PC-3 (cell line): ENCODE measurements around the gene HSPA9. TPM values are rescaled to one million over a fixed set of nuclear protein-coding genes. Genes with fewer than 3 reads are reported as not detected.

ENCODE experiments used
- ATAC-seq: fragments of 200-7000 bp; cut with Tn5 transposase; 2 replicates; pipeline ENCODE4 v1.9.1; 2020; ENCODE audit warnings: mild to moderate bottlenecking, moderate library complexity
- BruUV-seq: library from RNA; stranded (reverse); fragments of 400-500 nt; replicated peaks from 2 replicates; lab custom pipeline; 2021; lab: Mats Ljungman, UMichigan
- CTCF ChIA-PET: fragments of 300-600 bp; sonication (Branson Sonifier 250); formaldehyde crosslinking; loops from one replicate; lab custom pipeline; 2022; ENCODE audit warnings: antibody characterized with exemption; lab: Charles Lee
- POLR2A ChIA-PET: fragments of 300-600 bp; sonication (Branson Sonifier 250); formaldehyde crosslinking; loops from one replicate; lab custom pipeline; 2022; ENCODE audit warnings: antibody characterized with exemption; ENCODE audit not compliant: unreplicated experiment; lab: Charles Lee
- DNase-seq: peaks from one replicate; pipeline ENCODE4 v3.0.0-alpha.2; 2015
- H2AFZ ChIP-seq: fragments of 300-600 bp; sonication (generic); 2 replicates; pipeline ENCODE4 v1.6.0; 2016; ENCODE audit warnings: antibody characterized with exemption, low read length
- H3F3A ChIP-seq: fragments of 300-600 bp; sonication (generic); one replicate; pipeline ENCODE4 v1.6.0; 2017; ENCODE audit warnings: antibody characterized with exemption, low read length, control low read depth, mild to moderate bottlenecking; ENCODE audit not compliant: unreplicated experiment
- H3K27ac ChIP-seq: fragments of 300-600 bp; sonication (generic); 2 replicates; pipeline ENCODE4 v1.5.1; 2016; ENCODE audit warnings: mild to moderate bottlenecking, low read length
- H3K27me3 ChIP-seq: fragments of 300-600 bp; sonication (generic); 2 replicates; pipeline ENCODE4 v1.6.1; 2016; ENCODE audit warnings: low read length, mixed read lengths
- H3K36me3 ChIP-seq: fragments of 300-600 bp; sonication (generic); 2 replicates; pipeline ENCODE4 v1.6.1; 2016; ENCODE audit warnings: low read depth, mixed run types, low read length, mixed read lengths
- H3K4me1 ChIP-seq: fragments of 300-600 bp; sonication (generic); 2 replicates; pipeline ENCODE4 v1.5.1; 2016; ENCODE audit warnings: low read length; ENCODE audit not compliant: insufficient read depth
- H3K4me2 ChIP-seq: fragments of 300-600 bp; sonication (generic); 2 replicates; pipeline ENCODE4 v1.6.0; 2016; ENCODE audit warnings: low read length
- H3K4me3 ChIP-seq: fragments of 300-600 bp; sonication (generic); 2 replicates; pipeline ENCODE4 v1.5.1; 2016; ENCODE audit warnings: mild to moderate bottlenecking, low read length, mixed read lengths
- H3K79me2 ChIP-seq: fragments of 300-600 bp; sonication (generic); 2 replicates; pipeline ENCODE4 v1.6.1; 2017; ENCODE audit warnings: low read length, mixed read lengths
- H3K9ac ChIP-seq: fragments of 300-600 bp; sonication (generic); 2 replicates; pipeline ENCODE4 v1.6.0; 2016; ENCODE audit warnings: mild to moderate bottlenecking, low read length
- H3K9me2 ChIP-seq: fragments of 300-600 bp; sonication (generic); replicated peaks from 2 replicates; pipeline ENCODE4 v1.6.1; 2016; ENCODE audit warnings: mixed run types, low read length, mixed read lengths
- H3K9me3 ChIP-seq: fragments of 300-600 bp; sonication (generic); 2 replicates; pipeline ENCODE4 v1.6.1; 2016; ENCODE audit warnings: low read length, mixed read lengths
- H4K20me1 ChIP-seq: fragments of 300-600 bp; sonication (generic); 2 replicates; pipeline ENCODE4 v1.6.1; 2016; ENCODE audit warnings: low read length, mixed read lengths
- CTCF ChIP-seq: fragments of 300-600 bp; sonication (generic); conservative IDR thresholded peaks from 2 replicates; pipeline ENCODE4 v1.5.1; 2017; ENCODE audit warnings: antibody characterized with exemption, low read depth, mild to moderate bottlenecking, low read length
- EZH2 ChIP-seq: fragments of 300-600 bp; sonication (generic); IDR thresholded peaks from one replicate; pipeline ENCODE4 v1.6.1; 2017; ENCODE audit warnings: antibody characterized with exemption, mild to moderate bottlenecking, low read length; ENCODE audit not compliant: unreplicated experiment
- EZH2phosphoT487 ChIP-seq: fragments of 300-600 bp; sonication (generic); IDR thresholded peaks from 2 replicates; pipeline ENCODE4 v1.6.1; 2018; ENCODE audit warnings: mild to moderate bottlenecking, antibody characterized with exemption, low read length, borderline replicate concordance
- intact Hi-C: fragments of 100-400 bp; cut with micrococcal nuclease; formaldehyde crosslinking; loops from 2 replicates; pipeline ENCODE4 v1.9.0; 2023
- total RNA-seq: library from RNA; depleted of rRNA; stranded (reverse); fragments of >200 nt; gene quantifications from 2 replicates; pipeline ENCODE4 v1.2.3, GENCODE V29; 2014

The HSPA9 gene
- total RNA-seq, 1 experiment from 2014 or later: 432 TPM

GRCh38 chr5:138523406-138523805 is 51.8 kb downstream of the HSPA9 start:
- Histone ChIP-seq H3K9me2 (no peaks in the 10 kb centered on the region), H4K20me1 (0 out of 2 replicates have a peak, but pooled peaks cover 16% of the 10 kb centered on the region), H3K9me3 (no peaks in the 10 kb centered on the region), H3K4me3 (no peak overlapping the region), H3K27ac (no peak overlapping the region), H2AFZ (no peak overlapping the region), H3K79me2 (peaks cover 89% of the 10 kb centered on the region), H3K4me2 (no peak overlapping the region), H3K27me3 (no peaks in the 10 kb centered on the region), H3F3A (no peaks in the 10 kb centered on the region), H3K9ac (no peak overlapping the region), H3K4me1 (no peaks in the 10 kb centered on the region), H3K36me3 (peaks cover 6% of the 10 kb centered on the region; the same call in 1 of the 2 replicates)
- intact Hi-C loops: no loop called here
- no TSS peak for BruUV-seq
- ChIA-PET POLR2A (no interaction called here), CTCF (no interaction called here)
- DNase-seq: no peak
- TF ChIP-seq EZH2phosphoT487 (no peak), EZH2 (no peak), CTCF (no peak)
- ATAC-seq: no peak

GRCh38 chr5:138520971-138521370 is 54.2 kb downstream of the HSPA9 start:
- Histone ChIP-seq H3K36me3 (peaks cover 23% of the 10 kb centered on the region), H3K27ac (no peak overlapping the region)
- no peak for TF ChIP-seq EZH2phosphoT487
- TF ChIP-seq EZH2: no peak
- TF ChIP-seq CTCF: no peak

GRCh38 chr5:138517437-138517836 is 57.8 kb downstream of the HSPA9 start:
- H3K36me3 ChIP-seq: peaks cover 49% of the 10 kb centered on the region
- CTCF ChIA-PET: no interaction called here
- BruUV-seq: no TSS peak
- DNase-seq (no peak), ATAC-seq (no peak)
- H3K4me2 ChIP-seq: no peak overlapping the region
- no peaks in the 10 kb centered on the region for H3F3A ChIP-seq
- POLR2A ChIA-PET: interaction anchor here (0.7 kb wide), 1 partner anchor 736 kb away, joined by 7 read pairs; no protein-coding TSS in a partner anchor
- peaks cover 39% of the 10 kb centered on the region for H3K79me2 ChIP-seq
- H3K4me3 ChIP-seq: no peak overlapping the region
- no peaks in the 10 kb centered on the region for H3K9me3 ChIP-seq
- no peaks in the 10 kb centered on the region for H3K9me2 ChIP-seq
- TF ChIP-seq CTCF (no peak), EZH2 (no peak), EZH2phosphoT487 (no peak)
- no peak overlapping the region for H2AFZ ChIP-seq
- no peaks in the 10 kb centered on the region for H3K4me1 ChIP-seq
- no peak overlapping the region for H3K27ac ChIP-seq
- H4K20me1 ChIP-seq: 0 out of 2 replicates have a peak, but pooled peaks cover 13% of the 10 kb centered on the region
- H3K27me3 ChIP-seq: no peaks in the 10 kb centered on the region
- intact Hi-C loops: no loop called here
- H3K9ac ChIP-seq: no peak overlapping the region

More at GRCh38 chr5:138520971-138521370, 54.2 kb downstream of the HSPA9 start:
- Histone ChIP-seq H3K9me3 (no peaks in the 10 kb centered on the region), H2AFZ (no peak overlapping the region), H3K4me2 (no peak overlapping the region), H3K4me1 (no peaks in the 10 kb centered on the region), H3K4me3 (no peak overlapping the region), H3K27me3 (no peaks in the 10 kb centered on the region), H3K9me2 (no peaks in the 10 kb centered on the region), H3K79me2 (peaks cover 70% of the 10 kb centered on the region), H4K20me1 (0 out of 2 replicates have a peak, but pooled peaks cover 13% of the 10 kb centered on the region), H3F3A (no peaks in the 10 kb centered on the region), H3K9ac (no peak overlapping the region)
- ChIA-PET CTCF (no interaction called here), POLR2A (no interaction called here)
- ATAC-seq: no peak
- no peak for DNase-seq
- intact Hi-C loops: no loop called here
- no TSS peak for BruUV-seq
